GM12873 (cell line): Measurements from ENCODE around the gene SCGN.

Experiments used
- CTCF ChIP-seq: IDR thresholded peaks from 2 replicates; pipeline ENCODE4 v1.5.1; 2012; ENCODE audit warnings: low read depth, mild to moderate bottlenecking, moderate library complexity, low read length, control low read depth; ENCODE audit not compliant: insufficient read depth; ENCODE audit errors: missing control alignments

Gene SCGN

DNA sequence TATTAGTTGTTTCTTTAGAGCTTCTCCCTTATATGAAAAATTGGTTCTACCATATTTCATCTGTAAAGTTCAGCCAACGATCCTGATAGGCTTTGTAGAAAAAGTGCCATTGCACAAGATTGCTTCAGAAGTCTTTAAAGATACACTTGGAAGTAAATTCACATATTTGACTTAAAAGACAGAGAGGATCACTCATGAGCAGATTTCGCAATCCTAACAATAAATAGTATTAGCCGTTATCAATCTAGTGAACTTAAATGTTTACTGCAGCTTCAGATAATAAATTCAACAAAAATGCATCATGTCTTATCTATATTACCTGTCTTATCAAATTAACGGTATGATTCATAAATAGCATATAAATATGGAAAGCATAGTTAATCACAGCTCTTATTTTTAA lies 93.8 kb downstream of the SCGN start:
- TF ChIP-seq CTCF = no peak

DNA sequence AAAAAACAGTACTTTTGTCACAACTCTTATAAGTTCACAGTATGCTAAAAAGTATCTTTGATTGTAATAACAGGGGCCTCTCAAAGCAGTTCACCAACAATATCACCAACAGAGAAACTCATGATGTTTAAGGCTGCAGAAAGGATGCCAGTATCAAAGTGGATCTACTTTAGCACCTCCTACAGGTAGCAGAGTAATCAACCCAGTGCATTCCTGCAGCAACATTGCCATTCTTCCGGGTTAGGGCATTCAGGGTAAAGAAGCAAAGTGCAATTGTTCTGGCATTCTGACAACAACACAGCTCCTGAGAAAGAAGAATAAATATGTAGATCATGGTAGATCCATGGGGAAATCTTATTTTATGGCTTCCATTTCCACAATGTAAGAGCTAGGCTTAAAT lies 95.0 kb downstream of the SCGN start:
- peak; percentile 12 for TF ChIP-seq CTCF

DNA sequence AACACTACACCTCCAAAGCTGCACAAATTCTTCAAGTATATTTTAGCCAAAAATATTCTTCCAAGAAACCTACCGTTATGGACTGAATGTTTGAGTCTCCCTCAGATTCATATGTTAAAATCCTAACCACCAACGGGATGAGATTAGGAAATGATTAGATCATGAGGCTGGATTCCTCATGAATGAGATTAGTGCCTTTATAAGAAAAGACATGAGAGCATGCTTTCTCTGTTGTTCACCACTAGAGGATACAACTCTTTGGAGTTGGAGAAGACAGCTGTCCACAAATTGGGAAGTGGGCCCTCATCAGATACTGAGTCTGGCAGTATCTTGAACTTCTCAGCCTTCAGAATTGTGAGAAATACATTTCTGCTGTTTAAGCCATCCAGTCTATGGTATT lies 95.5 kb downstream of the SCGN start:
- no peak for TF ChIP-seq CTCF

DNA sequence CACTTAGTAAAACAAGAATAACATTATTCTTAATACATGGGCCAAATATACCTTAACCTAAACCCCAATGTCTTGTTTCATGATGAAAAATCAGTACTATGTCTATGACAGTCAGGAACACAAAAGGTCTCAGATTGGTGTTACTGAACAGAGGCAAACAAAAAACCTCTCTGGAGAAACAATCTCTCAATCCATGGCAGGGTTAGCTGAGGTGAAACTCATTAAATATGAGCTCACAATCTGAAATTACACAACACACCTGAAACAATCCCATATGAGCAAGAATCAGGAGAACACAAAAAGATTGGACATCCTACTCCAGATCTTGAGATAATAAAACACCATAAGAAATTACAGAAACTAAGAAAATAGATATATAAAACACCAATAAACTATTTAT lies 96.0 kb downstream of the SCGN start:
- TF ChIP-seq CTCF = no peak

GRCh38 chr6:25749837-25750236 lies 97.8 kb downstream of the SCGN start:
- no peak for TF ChIP-seq CTCF

DNA sequence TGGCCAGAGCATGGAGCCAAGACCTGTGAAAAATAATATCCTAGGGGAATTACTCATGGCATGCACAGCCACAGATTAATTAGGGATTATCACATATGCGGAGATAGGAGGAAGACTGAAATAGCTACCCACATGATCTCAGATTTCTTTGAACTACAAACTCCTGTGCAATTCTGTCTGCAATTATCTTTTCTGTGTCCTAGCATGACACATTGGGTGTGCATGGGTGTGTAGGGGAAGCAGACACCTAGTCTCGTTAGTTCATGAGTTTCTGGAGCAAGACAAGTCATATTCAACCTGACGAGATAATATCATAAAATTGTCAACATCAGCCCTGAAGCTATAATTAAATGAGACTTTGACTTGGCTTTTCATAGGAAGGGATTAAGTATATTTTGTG lies 98.9 kb downstream of the SCGN start:
- TF ChIP-seq CTCF = no peak
